HepG2 (cell line): ENCODE data around the gene TDRD1. TPM values are rescaled to one million over a fixed set of nuclear protein-coding genes. Genes with fewer than 3 reads are reported as not detected.

ENCODE experiments used
- ATAC-seq: fragments of 200-7000 bp; cut with Tn5 transposase; 3 replicates; pipeline ENCODE4 v1.9.1; 2020; ENCODE audit warnings: mild to moderate bottlenecking, moderate library complexity
- BruUV-seq: library from RNA; stranded (reverse); fragments of 400-500 nt; replicated peaks from 2 replicates; lab custom pipeline; 2021; lab: Mats Ljungman, UMichigan
- CTCF ChIA-PET: fragments of 300-600 bp; formaldehyde crosslinking; extraction: SDS; loops from one replicate; lab custom pipeline; 2021; ENCODE audit warnings: low total read pairs, inconsistent platforms, low intra/inter-chr PET ratio; lab: Yijun Ruan, JAX
- POLR2A ChIA-PET: fragments of 350-600 bp; sonication (Branson Sonifier 250); formaldehyde crosslinking; loops from one replicate; lab custom pipeline; 2020; ENCODE audit warnings: antibody characterized with exemption, inconsistent platforms; lab: Yijun Ruan, JAX
- DNase-seq: peaks from one replicate; pipeline ENCODE4 v3.0.0-alpha.2; 2015; ENCODE audit warnings: low spot score
- FAIRE-seq: peaks from 3 replicates; lab custom pipeline; 2011; peaks lifted over from hg19 to GRCh38; lab: Jason Lieb, UNC
- H2AFZ ChIP-seq: one replicate; pipeline ENCODE4 v1.6.1; 2011; ENCODE audit warnings: low read length, inconsistent platforms
- H3K27ac ChIP-seq: fragments of 300-600 bp; 3 replicates; pipeline ENCODE4 v1.8.0; 2011; ENCODE audit warnings: mixed run types, mild to moderate bottlenecking, mixed read lengths, low read length, inconsistent platforms; ENCODE audit not compliant: insufficient read depth; ENCODE audit errors: extremely low read length
- H3K27me3 ChIP-seq, 2 experiments: fragments of 200-600 bp in 1 of 2; 2 replicates in 1 of 2; 3 replicates in 1 of 2; pipeline versions ENCODE4 v1.6.0 to v1.8.0; 2011; ENCODE audit warnings: low read length in 2 of 2, mild to moderate bottlenecking in 2 of 2, moderate library complexity in 2 of 2, inconsistent platforms in 1 of 2; ENCODE audit not compliant: insufficient read depth in 2 of 2, control insufficient read depth in 1 of 2
- H3K36me3 ChIP-seq, 2 experiments: fragments of 200-600 bp in 1 of 2; replicated peaks in 1 of 2; 2 replicates in 1 of 2; 3 replicates in 1 of 2; pipeline versions ENCODE4 v1.5.1 to v1.8.0; 2011; ENCODE audit warnings: low read length in 2 of 2, inconsistent platforms in 1 of 2; ENCODE audit not compliant: insufficient read depth in 2 of 2, control insufficient read depth in 1 of 2
- H3K4me1 ChIP-seq: 2 replicates; pipeline ENCODE4 v1.5.1; 2012; ENCODE audit warnings: low read length, inconsistent platforms; ENCODE audit not compliant: insufficient read depth
- H3K4me2 ChIP-seq: 2 replicates; pipeline ENCODE4 v1.6.0; 2011; ENCODE audit warnings: low read depth, low read length, inconsistent platforms
- H3K4me3 ChIP-seq, 3 experiments: fragments of 200-600 bp in 1 of 3; sonication (generic), shearing (Covaris generic) in 1 of 3; replicated peaks in 1 of 3; 2 replicates each; pipeline ENCODE4 v1.5.1; 2011 to 2016; ENCODE audit warnings: low read length in 3 of 3, inconsistent platforms in 2 of 3, low read depth in 2 of 3, mild to moderate bottlenecking in 2 of 3, control low read depth in 1 of 3, mixed read lengths in 1 of 3; ENCODE audit not compliant: insufficient read depth in 1 of 3
- H3K79me2 ChIP-seq: one replicate; pipeline ENCODE4 v1.6.1; 2011; ENCODE audit warnings: low read length, inconsistent platforms; ENCODE audit not compliant: insufficient read depth
- H3K9ac ChIP-seq: 2 replicates; pipeline ENCODE4 v1.6.0; 2011; ENCODE audit warnings: mild to moderate bottlenecking, low read depth, low read length, inconsistent platforms; ENCODE audit not compliant: insufficient read depth
- H3K9me3 ChIP-seq: 2 replicates; pipeline ENCODE4 v1.5.1; 2012; ENCODE audit warnings: mild to moderate bottlenecking, low read length
- H4K20me1 ChIP-seq: 2 replicates; pipeline ENCODE4 v1.6.0; 2011; ENCODE audit warnings: inconsistent platforms, mild to moderate bottlenecking, low read length, moderate library complexity; ENCODE audit not compliant: insufficient read depth
- FOXP1 ChIP-seq, 2 experiments: fragments of 450-650 bp in 1 of 2; IDR thresholded peaks; 2 replicates each; pipeline ENCODE4 v1.6.1; 2017 to 2018; ENCODE audit warnings: antibody characterized with exemption in 1 of 2
- GATAD1 ChIP-seq: IDR thresholded peaks from 2 replicates; pipeline ENCODE4 v1.6.1; 2016; ENCODE audit warnings: missing genetic modification reagents, missing compliant biosample characterization
- HCFC1 ChIP-seq: fragments of 150-350 bp; IDR thresholded peaks from 2 replicates; pipeline ENCODE4 v1.6.1; 2014; ENCODE audit warnings: low read depth, low read length
- HDAC2 ChIP-seq: sonication (generic); formaldehyde crosslinking; IDR thresholded peaks from 2 replicates; pipeline ENCODE4 v1.4.0; 2020; ENCODE audit warnings: missing genetic modification reagents
- HHEX ChIP-seq: IDR thresholded peaks from 2 replicates; pipeline ENCODE4 v1.6.1; 2016; ENCODE audit warnings: control low read depth
- JARID2 ChIP-seq: sonication (generic); formaldehyde crosslinking; IDR thresholded peaks from 2 replicates; pipeline ENCODE4 v1.8.1; 2023; ENCODE audit warnings: missing genetic modification reagents, inconsistent platforms; ENCODE audit not compliant: insufficient replicate concordance
- KDM5A ChIP-seq: fragments of 200-600 bp; sonication (generic); IDR thresholded peaks from 2 replicates; pipeline ENCODE4 v1.7.0; 2018; ENCODE audit warnings: antibody characterized with exemption, mild to moderate bottlenecking, low read length, borderline replicate concordance
- KLF12 ChIP-seq: sonication (generic); formaldehyde crosslinking; IDR thresholded peaks from 2 replicates; pipeline ENCODE4 v1.4.0; 2020; ENCODE audit warnings: missing genetic modification reagents, borderline replicate concordance
- REPIN1 ChIP-seq: sonication (generic); formaldehyde crosslinking; IDR thresholded peaks from 2 replicates; pipeline ENCODE4 v1.8.0; 2022; ENCODE audit warnings: missing genetic modification reagents, low read depth, mild to moderate bottlenecking, borderline replicate concordance
- SNAPC2 ChIP-seq: sonication (generic); formaldehyde crosslinking; IDR thresholded peaks from 2 replicates; pipeline ENCODE4 v1.8.1; 2022; ENCODE audit warnings: mild to moderate bottlenecking, missing genetic modification reagents
- SSRP1 ChIP-seq: IDR thresholded peaks from 2 replicates; pipeline ENCODE4 v1.6.1; 2016; ENCODE audit warnings: control low read depth
- ZFP36L1 ChIP-seq: sonication (generic); formaldehyde crosslinking; IDR thresholded peaks from 2 replicates; pipeline ENCODE4 v1.8.0; 2022; ENCODE audit warnings: mild to moderate bottlenecking, missing genetic modification reagents, moderate library complexity
- ZNF18 ChIP-seq: sonication (generic); formaldehyde crosslinking; IDR thresholded peaks from 2 replicates; pipeline ENCODE4 v1.8.0; 2022; ENCODE audit warnings: mild to moderate bottlenecking, missing genetic modification reagents; ENCODE audit not compliant: insufficient replicate concordance
- ZNF790 ChIP-seq: sonication (generic); formaldehyde crosslinking; IDR thresholded peaks from 2 replicates; pipeline ENCODE4 v1.8.0; 2022; ENCODE audit warnings: missing genetic modification reagents, mild to moderate bottlenecking, borderline replicate concordance
- WGBS: methylation state at CpG from one replicate; pipeline ENCODE4 v1.1.6; 2017; ENCODE audit warnings: low lambda C conversion rate; 5-methylcytosine and 5-hydroxymethylcytosine counted together
- in situ Hi-C: cut with HindIII; loops from 2 replicates; pipeline ENCODE4 v1.10.0; 2017; ENCODE audit warnings: low pct_unique_long_range_greater_than_20kb; ENCODE audit not compliant: extremely low pct_ligation_motif_present
- intact Hi-C: fragments of 100-400 bp; cut with micrococcal nuclease; formaldehyde crosslinking; loops from one replicate; pipeline ENCODE4 v1.10.0; 2022; ENCODE audit not compliant: unreplicated experiment
- polyA plus RNA-seq, 8 experiments: library from polyadenylated mRNA; depleted of rRNA in 3 of 8; stranded (reverse) in 7 of 8; unstranded in 1 of 8; fragments of >200 nt; fragmentation: Illumina TruSeq in 4 of 8; extraction: Trizol in 4 of 8; gene quantifications; 2 replicates each; pipeline versions ENCODE4 v1.2.1 to v1.2.3, GENCODE V29; 2011 to 2016; ENCODE audit warnings: low read depth in 4 of 8, missing spikeins in 1 of 8, mixed read lengths in 1 of 8; ENCODE audit not compliant: insufficient read depth in 1 of 8
- total RNA-seq, 5 experiments: library from RNA; depleted of rRNA; stranded (reverse); fragments of >200 nt; fragmentation: Illumina TruSeq; extraction: Trizol; gene quantifications; 2 replicates each; pipeline ENCODE4 v1.2.3, GENCODE V29; 2016; ENCODE audit warnings: low read depth in 1 of 5
- TF ChIP-seq, protein P1 (sequence below), 2 experiments: sonication (generic) in 1 of 2; formaldehyde crosslinking in 1 of 2; IDR thresholded peaks; 2 replicates each; pipeline versions ENCODE4 v1.5.1 to v1.6.1; 2011 to 2020; ENCODE audit warnings: borderline replicate concordance in 1 of 2, low read depth in 1 of 2, low read length in 1 of 2, mild to moderate bottlenecking in 1 of 2, missing genetic modification reagents in 1 of 2, moderate library complexity in 1 of 2

TDRD1 gene
- total and polyA plus RNA-seq, 2 of the 13 experiments (the other 11 are each of a cell fraction or from before 2014, with no cell fraction given) = not detected

- no peak for TF ChIP-seq HDAC2 (CRISPR knock-in tag)
These were observed 23.7 kb downstream of the TDRD1 start (continued) for GRCh38 chr10:114202812-114203211.

- TF ChIP-seq KDM5A = no peak
- no peak for TF ChIP-seq HCFC1
- no peak for TF ChIP-seq REPIN1 (CRISPR knock-in tag)
- TF ChIP-seq ZFP36L1 (CRISPR knock-in tag) = no peak
- H3K9ac ChIP-seq = no peak overlapping the region
- ChIA-PET CTCF (no interaction called here), POLR2A (no interaction called here)
- BruUV-seq = no TSS peak
- no peak for DNase-seq
- intact Hi-C loops = no loop called here
- FAIRE-seq = no peak
- no peaks in the 10 kb centered on the region for H3K9me3 ChIP-seq
- in situ Hi-C loops = no loop called here
- H3K4me2 ChIP-seq = no peak overlapping the region
- H3K36me3 ChIP-seq = no peaks in the 10 kb centered on the region
- no peaks in the 10 kb centered on the region for H4K20me1 ChIP-seq
- no peaks in the 10 kb centered on the region for H3K4me1 ChIP-seq
- H3K27me3 ChIP-seq = peaks cover 0 to 43% of the 10 kb centered on the region in 2 experiments; a peak in 3 of 5 replicates
- no peak overlapping the region for H3K27ac ChIP-seq
- WGBS = 3% methylated on average over 2 of the region's 2 CpGs
- H3K79me2 ChIP-seq = no peaks in the 10 kb centered on the region
- no peak overlapping the region for H2AFZ ChIP-seq
- no peak for ATAC-seq
- no peak overlapping the region for H3K4me3 ChIP-seq
These were observed 27.7 kb downstream of the TDRD1 start for GRCh38 chr10:114206902-114207301.

DNA sequence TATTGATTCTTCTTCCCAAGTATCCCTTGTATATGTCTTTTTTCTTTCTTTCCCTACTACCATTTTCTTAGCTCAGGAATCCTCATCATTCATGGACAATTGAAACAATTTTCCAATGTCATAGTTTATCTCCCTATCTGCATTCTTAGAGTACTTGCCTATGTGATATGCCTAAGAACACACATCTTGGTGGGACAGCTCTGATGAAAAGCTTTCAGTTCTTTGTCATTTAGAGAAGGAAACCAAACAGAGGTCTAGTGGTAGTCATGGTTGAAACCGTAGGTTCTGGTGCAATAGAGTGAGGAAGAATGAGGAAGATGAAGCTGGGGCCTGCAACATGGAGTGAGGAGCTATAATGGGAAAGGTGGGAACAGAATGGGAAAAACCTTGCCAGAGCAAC, 28.2 kb downstream of the TDRD1 start:
- CTCF ChIA-PET = no interaction called here
- in situ Hi-C loops = no loop called here
- no peak for FAIRE-seq
- Histone ChIP-seq H3K79me2 (no peaks in the 10 kb centered on the region), H3K4me3 (no peak overlapping the region), H3K9me3 (no peaks in the 10 kb centered on the region), H3K36me3 (no peaks in the 10 kb centered on the region), H4K20me1 (no peaks in the 10 kb centered on the region), H3K4me2 (no peak overlapping the region)
- WGBS = 0% methylated on average over 1 of the region's 1 CpG
- no peak for ATAC-seq
- POLR2A ChIA-PET = no interaction called here
- TF ChIP-seq KLF12 (CRISPR knock-in tag) (no peak), SNAPC2 (CRISPR knock-in tag) (no peak), JARID2 (CRISPR knock-in tag) (no peak), ZNF18 (CRISPR knock-in tag) (no peak), ZNF790 (CRISPR knock-in tag) (no peak), HHEX (CRISPR knock-in tag) (no peak), GATAD1 (CRISPR knock-in tag) (no peak), FOXP1 (IDR thresholded peaks at IDR 0.05) (no peak), FOXP1 (CRISPR knock-in tag; IDR thresholded peaks at IDR 0.05) (no peak), SSRP1 (no peak)
- TF ChIP-seq, protein P1, sequence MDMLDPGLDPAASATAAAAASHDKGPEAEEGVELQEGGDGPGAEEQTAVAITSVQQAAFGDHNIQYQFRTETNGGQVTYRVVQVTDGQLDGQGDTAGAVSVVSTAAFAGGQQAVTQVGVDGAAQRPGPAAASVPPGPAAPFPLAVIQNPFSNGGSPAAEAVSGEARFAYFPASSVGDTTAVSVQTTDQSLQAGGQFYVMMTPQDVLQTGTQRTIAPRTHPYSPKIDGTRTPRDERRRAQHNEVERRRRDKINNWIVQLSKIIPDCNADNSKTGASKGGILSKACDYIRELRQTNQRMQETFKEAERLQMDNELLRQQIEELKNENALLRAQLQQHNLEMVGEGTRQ (IDR thresholded peaks at IDR 0.05; ENCODE audit: low read depth, low read length) = no peak
- TF ChIP-seq, protein P1 (CRISPR knock-in tag; IDR thresholded peaks at IDR 0.05; ENCODE audit: borderline replicate concordance) = no peak
- TF ChIP-seq, all 625 proteins: peak for 0
- H2AFZ ChIP-seq = no peak overlapping the region
- H3K27ac ChIP-seq = no peak overlapping the region
- H3K27me3 ChIP-seq = peaks cover 0 to 43% of the 10 kb centered on the region in 2 experiments; a peak in 3 of 5 replicates
- DNase-seq = no peak
- H3K9ac ChIP-seq = no peak overlapping the region
- no peaks in the 10 kb centered on the region for H3K4me1 ChIP-seq
- intact Hi-C loops = no loop called here
- BruUV-seq = no TSS peak
